Loucy (cell line): ENCODE data around the gene ZNF655.

Experiments
- H2AFZ ChIP-seq: fragments of 200-600 bp; sonication (generic); 2 replicates; pipeline ENCODE4 v1.6.0; 2016; ENCODE audit warnings: antibody characterized with exemption, mild to moderate bottlenecking, low read length, moderate library complexity
- H3F3A ChIP-seq: fragments of 200-600 bp; 2 replicates; pipeline ENCODE4 v1.6.0; 2016; ENCODE audit warnings: antibody characterized with exemption, low read depth, mild to moderate bottlenecking
- H3K27me3 ChIP-seq: fragments of 200-600 bp; sonication (generic); 2 replicates; pipeline ENCODE4 v1.6.1; 2014; ENCODE audit warnings: low read length, mild to moderate bottlenecking; ENCODE audit not compliant: insufficient read depth, poor library complexity, severe bottlenecking
- H3K36me3 ChIP-seq: fragments of 200-600 bp; sonication (generic); 2 replicates; pipeline ENCODE4 v1.6.1; 2016; ENCODE audit warnings: low read length; ENCODE audit not compliant: insufficient read depth
- H3K4me1 ChIP-seq: fragments of 200-600 bp; sonication (generic); 2 replicates; pipeline ENCODE4 v1.5.1; 2014; ENCODE audit warnings: low read length, mild to moderate bottlenecking; ENCODE audit not compliant: insufficient read depth, poor library complexity, severe bottlenecking
- H3K4me2 ChIP-seq: fragments of 200-600 bp; sonication (generic); 2 replicates; pipeline ENCODE4 v1.6.0; 2014; ENCODE audit warnings: antibody characterized with exemption, low read length, low read depth, mild to moderate bottlenecking; ENCODE audit not compliant: poor library complexity, severe bottlenecking
- H3K4me3 ChIP-seq: fragments of 200-600 bp; sonication (generic); 2 replicates; pipeline ENCODE4 v1.5.1; 2014; ENCODE audit warnings: low read length, mild to moderate bottlenecking, mixed read lengths; ENCODE audit not compliant: poor library complexity, severe bottlenecking
- H3K79me2 ChIP-seq: fragments of 200-600 bp; sonication (generic); 2 replicates; pipeline ENCODE4 v1.6.1; 2014; ENCODE audit warnings: low read length; ENCODE audit not compliant: insufficient read depth
- H3K9ac ChIP-seq: fragments of 200-600 bp; sonication (generic); 2 replicates; pipeline ENCODE4 v1.6.0; 2014; ENCODE audit warnings: mild to moderate bottlenecking, low read depth, low read length, moderate library complexity; ENCODE audit not compliant: poor library complexity, severe bottlenecking
- H3K9me2 ChIP-seq: fragments of 200-600 bp; sonication (generic); replicated peaks from 2 replicates; pipeline ENCODE4 v1.6.1; 2016; ENCODE audit warnings: low read depth, low read length, mixed read lengths
- H3K9me3 ChIP-seq: fragments of 200-600 bp; sonication (generic); 2 replicates; pipeline ENCODE4 v1.6.1; 2014; ENCODE audit warnings: mild to moderate bottlenecking, antibody characterized with exemption, low read length, low read depth; ENCODE audit not compliant: insufficient read depth
- H4K20me1 ChIP-seq: fragments of 200-600 bp; sonication (generic); 2 replicates; pipeline ENCODE4 v1.6.0; 2014; ENCODE audit warnings: antibody characterized with exemption, low read length, mild to moderate bottlenecking; ENCODE audit not compliant: insufficient read depth, poor library complexity, severe bottlenecking
- EZH2phosphoT487 ChIP-seq: fragments of 200-600 bp; IDR thresholded peaks from 2 replicates; pipeline ENCODE4 v1.6.1; 2018; ENCODE audit warnings: antibody characterized with exemption, mild to moderate bottlenecking, moderate library complexity, borderline replicate concordance
- TF ChIP-seq, protein P1 (sequence below): fragments of 200-600 bp; sonication (generic); conservative IDR thresholded peaks from 2 replicates; pipeline ENCODE4 v1.5.1; 2014; ENCODE audit warnings: mild to moderate bottlenecking, antibody characterized with exemption, low read length

The ZNF655 gene

DNA sequence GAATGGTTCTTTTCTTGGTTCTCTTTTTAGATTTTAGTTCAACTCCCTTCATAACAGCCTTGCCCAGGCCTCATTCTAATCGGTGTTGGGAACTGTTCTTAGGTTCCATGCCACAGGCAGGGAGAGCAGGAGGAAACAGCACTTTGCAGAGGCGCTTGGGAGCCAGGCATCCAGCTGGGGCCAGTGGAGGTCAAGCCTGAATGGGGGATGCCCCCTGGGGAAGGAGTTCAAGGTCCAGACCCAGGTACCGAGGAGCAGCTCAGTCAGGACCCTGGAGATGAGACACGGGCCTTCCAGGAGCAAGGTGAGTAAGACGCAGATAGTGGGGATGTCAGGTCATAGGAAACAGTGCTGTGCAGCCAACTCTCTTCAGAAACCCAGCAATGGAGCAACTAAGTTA, 62.8 kb downstream of the ZNF655 start:
- H3K4me1 ChIP-seq = peaks cover 85% of the 10 kb centered on the region
- no peaks in the 10 kb centered on the region for H3K27me3 ChIP-seq
- peak overlapping the region; percentile 90 for H3K9ac ChIP-seq
- peak overlapping the region; percentile 100 for H3K4me2 ChIP-seq
- peaks cover 12% of the 10 kb centered on the region for H4K20me1 ChIP-seq
- TF ChIP-seq EZH2phosphoT487 = no peak
- peaks cover 75% of the 10 kb centered on the region for H3K79me2 ChIP-seq
- H3K36me3 ChIP-seq = peaks cover 44% of the 10 kb centered on the region; the same call in 1 of the 2 replicates
- H3K9me2 ChIP-seq = no peaks in the 10 kb centered on the region
- H3K9me3 ChIP-seq = no peaks in the 10 kb centered on the region
- H3F3A ChIP-seq = peaks cover 4% of the 10 kb centered on the region; the same call in 1 of the 2 replicates
- H2AFZ ChIP-seq = no peak overlapping the region
- peak overlapping the region; percentile 54 for H3K4me3 ChIP-seq

DNA sequence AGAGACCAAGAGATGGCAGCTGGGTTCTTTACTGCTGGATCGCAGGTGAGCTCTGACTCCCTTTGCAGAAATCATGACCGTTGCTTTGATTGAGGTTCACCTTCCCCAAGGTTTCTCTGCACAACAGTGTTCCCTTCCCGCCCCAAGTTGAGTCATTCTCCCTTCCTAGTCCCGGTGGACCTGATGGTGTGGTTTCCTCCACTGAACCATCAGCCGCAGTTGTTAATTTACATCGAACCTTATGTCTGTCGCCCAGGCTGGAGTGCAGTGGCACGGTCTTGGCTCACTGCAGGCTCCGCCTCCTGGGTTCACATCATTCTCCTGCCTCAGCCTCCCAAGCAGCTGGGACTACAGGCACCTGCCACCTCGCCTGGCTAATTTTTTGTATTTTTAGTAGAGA, 64.2 kb downstream of the ZNF655 start:
- Histone ChIP-seq H3K9ac (peak overlapping the region; percentile 90), H3K9me2 (no peaks in the 10 kb centered on the region), H3F3A (peaks cover 4% of the 10 kb centered on the region; the same call in 1 of the 2 replicates), H3K27me3 (no peaks in the 10 kb centered on the region), H4K20me1 (peaks cover 5% of the 10 kb centered on the region), H3K79me2 (peaks cover 80% of the 10 kb centered on the region), H3K4me2 (peak overlapping the region; percentile 100), H3K4me3 (peak overlapping the region; percentile 76), H3K4me1 (peaks cover 85% of the 10 kb centered on the region), H2AFZ (no peak overlapping the region), H3K36me3 (peaks cover 54% of the 10 kb centered on the region; the same call in 1 of the 2 replicates), H3K9me3 (no peaks in the 10 kb centered on the region)
- TF ChIP-seq, protein P1, sequence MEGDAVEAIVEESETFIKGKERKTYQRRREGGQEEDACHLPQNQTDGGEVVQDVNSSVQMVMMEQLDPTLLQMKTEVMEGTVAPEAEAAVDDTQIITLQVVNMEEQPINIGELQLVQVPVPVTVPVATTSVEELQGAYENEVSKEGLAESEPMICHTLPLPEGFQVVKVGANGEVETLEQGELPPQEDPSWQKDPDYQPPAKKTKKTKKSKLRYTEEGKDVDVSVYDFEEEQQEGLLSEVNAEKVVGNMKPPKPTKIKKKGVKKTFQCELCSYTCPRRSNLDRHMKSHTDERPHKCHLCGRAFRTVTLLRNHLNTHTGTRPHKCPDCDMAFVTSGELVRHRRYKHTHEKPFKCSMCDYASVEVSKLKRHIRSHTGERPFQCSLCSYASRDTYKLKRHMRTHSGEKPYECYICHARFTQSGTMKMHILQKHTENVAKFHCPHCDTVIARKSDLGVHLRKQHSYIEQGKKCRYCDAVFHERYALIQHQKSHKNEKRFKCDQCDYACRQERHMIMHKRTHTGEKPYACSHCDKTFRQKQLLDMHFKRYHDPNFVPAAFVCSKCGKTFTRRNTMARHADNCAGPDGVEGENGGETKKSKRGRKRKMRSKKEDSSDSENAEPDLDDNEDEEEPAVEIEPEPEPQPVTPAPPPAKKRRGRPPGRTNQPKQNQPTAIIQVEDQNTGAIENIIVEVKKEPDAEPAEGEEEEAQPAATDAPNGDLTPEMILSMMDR = no peak; the same call in 1 of the 2 replicates
- no peak for TF ChIP-seq EZH2phosphoT487

DNA sequence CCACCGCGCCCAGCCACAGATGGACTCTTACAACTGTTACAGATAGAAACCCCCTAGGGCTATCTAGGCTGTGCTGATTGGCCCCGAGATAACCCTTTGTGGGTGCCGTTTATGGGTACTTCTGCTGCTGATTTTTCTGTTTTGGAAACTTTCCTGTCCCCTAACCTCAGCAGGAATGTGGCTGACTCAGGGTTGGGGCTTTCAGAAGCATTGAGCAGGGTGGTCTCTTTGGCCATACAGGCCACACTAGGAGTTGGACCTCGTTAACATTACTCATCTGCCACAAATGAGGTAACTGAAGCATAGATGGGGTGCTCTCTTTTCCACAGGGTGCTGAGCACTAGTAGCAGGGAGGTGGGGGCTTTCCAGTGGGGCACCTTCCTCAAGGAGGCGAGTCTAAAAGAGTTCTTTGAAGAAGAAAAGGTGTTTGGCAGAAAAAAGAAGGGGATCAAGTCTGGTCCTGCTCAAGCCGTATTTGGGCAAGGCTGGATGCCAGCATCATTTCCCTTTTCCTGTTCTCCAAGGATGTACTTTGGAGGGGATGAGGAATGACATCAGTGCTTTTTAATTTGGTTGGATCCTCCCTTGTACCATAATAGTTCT, 64.8 kb downstream of the ZNF655 start:
- Histone ChIP-seq H4K20me1 (no peaks in the 10 kb centered on the region), H2AFZ (no peak overlapping the region), H3K9ac (peak overlapping the region; percentile 90), H3K36me3 (peaks cover 59% of the 10 kb centered on the region; the same call in 1 of the 2 replicates), H3K27me3 (no peaks in the 10 kb centered on the region), H3K4me1 (peaks cover 79% of the 10 kb centered on the region), H3K4me3 (peak overlapping the region; percentile 76), H3K9me3 (no peaks in the 10 kb centered on the region), H3K79me2 (peaks cover 78% of the 10 kb centered on the region), H3F3A (peaks cover 4% of the 10 kb centered on the region; the same call in 1 of the 2 replicates), H3K4me2 (peak overlapping the region; percentile 100), H3K9me2 (no peaks in the 10 kb centered on the region)
- TF ChIP-seq, protein P1 = no peak
- no peak for TF ChIP-seq EZH2phosphoT487
